A549 (cell line): ENCODE results near the gene MBP.

Experiments used
- CHD2 ChIP-seq: fragments of 150-350 bp; IDR thresholded peaks from 2 replicates; pipeline ENCODE4 v1.6.1; 2014; ENCODE audit warnings: low read length; ENCODE audit not compliant: partially characterized antibody
- CHD4 ChIP-seq: fragments of 200-600 bp; sonication (generic); IDR thresholded peaks from 2 replicates; pipeline ENCODE4 v1.6.1; 2016; ENCODE audit warnings: antibody characterized with exemption, mild to moderate bottlenecking, borderline replicate concordance
- CTCF ChIP-seq: fragments of >200 bp; sonication (Bioruptor Twin); formaldehyde crosslinking; IDR thresholded peaks from 3 replicates; pipeline ENCODE4 v1.5.1; 2016
- E2F6 ChIP-seq: IDR thresholded peaks from 2 replicates; pipeline ENCODE4 v1.6.1; 2012; ENCODE audit warnings: low read depth, borderline replicate concordance
- GATA3 ChIP-seq: IDR thresholded peaks from 2 replicates; pipeline ENCODE4 v1.6.1; 2012; ENCODE audit warnings: borderline replicate concordance
- MAX ChIP-seq: IDR thresholded peaks from 2 replicates; pipeline ENCODE4 v1.6.1; 2012
- PHF8 ChIP-seq: fragments of 200-600 bp; sonication (generic); IDR thresholded peaks from 2 replicates; pipeline ENCODE4 v1.6.1; 2016; ENCODE audit warnings: low read depth, mild to moderate bottlenecking, antibody characterized with exemption, moderate library complexity, borderline replicate concordance
- SMC3 ChIP-seq: fragments of >200 bp; sonication (Bioruptor Twin); formaldehyde crosslinking; IDR thresholded peaks from 3 replicates; pipeline ENCODE4 v1.6.1; 2018; ENCODE audit warnings: inconsistent platforms
- TFCP2L1 ChIP-seq: fragments of 250-450 bp; sonication (Bioruptor Pico); IDR thresholded peaks from 2 replicates; pipeline ENCODE4 v1.5.0; 2021; ENCODE audit warnings: mild to moderate bottlenecking
- ZC3H11A ChIP-seq: fragments of 450-650 bp; IDR thresholded peaks from 2 replicates; pipeline ENCODE4 v1.6.1; 2014; ENCODE audit warnings: antibody characterized with exemption, mild to moderate bottlenecking
- ZFP36 ChIP-seq: fragments of 450-650 bp; IDR thresholded peaks from 2 replicates; pipeline ENCODE4 v1.6.1; 2014; ENCODE audit warnings: borderline replicate concordance; ENCODE audit not compliant: partially characterized antibody
- TF ChIP-seq, protein P1 (sequence below): fragments of 450-650 bp; IDR thresholded peaks from 2 replicates; pipeline ENCODE4 v1.6.1; 2014; ENCODE audit warnings: antibody characterized with exemption

DNA sequence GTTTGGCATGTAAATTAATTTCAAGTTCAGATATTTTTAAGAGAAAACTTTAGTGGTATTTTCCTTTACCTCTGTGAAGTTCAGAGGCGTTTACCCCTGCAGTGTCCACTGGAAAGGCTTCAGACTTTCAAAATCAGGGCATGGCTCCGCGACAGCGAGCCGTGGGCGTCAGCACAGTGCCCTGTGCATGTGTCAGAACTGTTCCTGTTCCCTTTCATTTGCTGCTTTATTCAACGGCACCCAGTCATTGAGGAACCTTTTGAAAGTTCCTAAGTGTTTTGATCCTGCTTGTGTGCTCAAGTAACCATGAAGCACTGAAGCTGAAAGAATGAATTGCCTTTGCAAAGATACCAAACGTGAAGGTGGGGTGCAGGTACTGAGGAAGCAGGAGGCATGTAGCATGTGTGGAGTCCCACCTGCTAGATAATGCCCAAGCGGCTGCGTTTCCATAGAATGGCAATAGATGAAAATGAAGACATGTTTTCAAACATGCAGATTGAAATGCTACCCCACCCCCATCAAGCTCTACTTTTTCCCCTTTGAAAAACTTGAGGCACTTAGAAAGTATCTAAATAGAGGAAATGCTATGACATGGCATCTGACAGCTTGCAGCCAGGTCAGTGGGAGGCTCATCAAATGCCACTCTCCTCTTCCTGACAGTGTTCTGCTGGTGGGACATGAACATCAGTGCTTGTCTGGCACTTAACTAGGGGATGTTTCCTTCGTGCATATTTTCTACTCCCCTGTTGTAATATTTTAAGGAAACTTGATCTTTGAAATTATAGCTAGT lies 161.6 kb downstream of the MBP start:
- TF ChIP-seq CHD2 (no peak), ZC3H11A (no peak), ZFP36 (no peak), MAX (no peak), SMC3 (no peak), CTCF (no peak), E2F6 (no peak), PHF8 (no peak), TFCP2L1 (CRISPR knock-in tag) (no peak), GATA3 (no peak), CHD4 (no peak)
- TF ChIP-seq, protein P1, sequence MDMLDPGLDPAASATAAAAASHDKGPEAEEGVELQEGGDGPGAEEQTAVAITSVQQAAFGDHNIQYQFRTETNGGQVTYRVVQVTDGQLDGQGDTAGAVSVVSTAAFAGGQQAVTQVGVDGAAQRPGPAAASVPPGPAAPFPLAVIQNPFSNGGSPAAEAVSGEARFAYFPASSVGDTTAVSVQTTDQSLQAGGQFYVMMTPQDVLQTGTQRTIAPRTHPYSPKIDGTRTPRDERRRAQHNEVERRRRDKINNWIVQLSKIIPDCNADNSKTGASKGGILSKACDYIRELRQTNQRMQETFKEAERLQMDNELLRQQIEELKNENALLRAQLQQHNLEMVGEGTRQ, result no peak
